Smooth muscle cell of the umbilical artery (primary cell): Measurements from ENCODE around the gene POLDIP3. TPM values are rescaled to one million over a fixed set of nuclear protein-coding genes. Genes with fewer than 3 reads are reported as not detected.

Experiments
- total RNA-seq: library from RNA; depleted of rRNA; stranded (reverse); fragments of >200 nt; gene quantifications from 2 replicates; pipeline ENCODE4 v1.2.3, GENCODE V29; 2014

POLDIP3 gene
- 17.8 and 24.4 TPM in 2 replicates for total RNA-seq

DNA sequence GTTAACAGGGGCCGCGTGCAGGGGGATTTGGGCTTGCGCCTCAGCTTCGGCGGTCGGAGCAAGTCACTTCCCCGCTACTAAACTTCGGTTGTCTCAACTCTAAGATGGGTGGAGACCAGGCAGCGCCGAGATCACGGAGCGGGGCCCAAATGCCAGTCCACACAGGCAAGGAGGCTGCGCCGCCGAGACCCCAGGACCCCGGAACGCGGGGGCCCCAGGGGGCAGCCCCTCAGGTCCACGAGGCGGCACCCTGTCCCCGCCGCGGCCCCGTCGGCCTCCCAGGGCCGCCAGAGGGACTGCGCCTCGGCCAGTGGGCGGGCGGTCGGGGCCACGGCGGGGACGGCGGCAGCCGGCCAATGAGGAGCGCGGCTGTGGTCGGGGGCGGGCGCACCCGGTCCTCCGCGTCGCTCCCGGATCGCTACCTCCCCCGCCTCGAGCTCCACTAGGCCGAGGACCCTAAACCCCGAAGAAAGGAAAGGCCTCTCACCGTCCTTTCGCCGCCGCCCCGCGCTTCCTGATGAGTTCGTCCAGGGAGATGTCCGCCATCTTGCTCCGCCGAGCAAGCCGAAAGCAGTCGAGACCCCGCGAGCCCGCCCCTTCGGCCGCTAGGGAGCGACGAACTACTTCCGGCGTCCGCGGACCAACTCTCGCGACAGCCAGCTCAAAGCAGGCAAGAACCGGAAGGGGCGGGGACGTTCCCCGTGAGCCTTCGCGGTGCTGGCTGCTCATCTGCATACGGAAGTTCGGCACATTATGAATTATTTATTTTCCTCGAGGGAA lies at the start of gene POLDIP3:
POLDIP3 (minus strand) TSS at position 572 of the 780 bp plus-strand sequence; CDS start at position 546, 26 bp downstream.

DNA sequence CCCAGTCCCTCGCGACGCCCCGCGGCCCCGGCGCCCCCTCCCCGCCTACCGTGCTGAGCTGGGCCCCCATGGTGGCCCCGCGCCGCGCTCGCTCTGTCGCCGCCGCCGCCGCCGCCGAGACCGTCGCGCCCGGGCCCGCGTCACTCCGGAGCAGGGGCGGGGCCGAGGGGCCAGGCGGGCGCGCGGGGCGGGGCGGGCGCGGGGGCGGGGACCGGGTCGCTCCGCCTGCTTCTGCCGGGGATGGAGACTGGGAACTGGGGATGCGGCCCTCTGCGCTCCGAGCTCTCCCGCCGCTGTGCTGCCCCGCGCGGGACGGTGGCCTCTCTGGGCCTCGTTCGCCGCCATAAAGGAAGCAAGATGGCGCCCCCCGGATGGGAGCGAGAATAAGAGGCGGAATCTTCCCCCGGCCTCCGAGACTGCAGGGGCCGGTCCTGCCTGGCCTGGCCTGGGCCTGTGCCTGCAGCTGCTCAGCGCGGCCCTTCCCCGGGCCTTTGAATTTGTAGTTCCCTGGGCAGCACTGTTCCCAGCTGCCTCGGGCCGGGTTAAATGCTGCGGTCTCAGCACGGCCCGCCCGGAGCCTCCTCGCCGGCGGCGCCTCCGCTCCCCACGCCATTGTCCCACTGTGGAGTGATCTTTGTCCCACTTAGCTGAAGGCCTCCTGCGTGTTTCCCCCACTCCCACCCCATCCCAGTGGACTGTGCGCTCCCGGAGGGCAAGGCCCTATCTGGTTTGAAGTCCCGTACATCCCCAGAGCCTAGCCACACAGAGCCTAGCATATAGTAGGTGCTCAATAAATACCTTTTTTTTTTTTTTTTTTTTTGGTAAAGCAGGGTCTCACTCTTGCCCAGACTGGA lies 34.8 kb upstream of the POLDIP3 start, which contains the start of gene CYB5R3:
CYB5R3 (minus strand) TSS at position 147 of the 854 bp plus-strand sequence; CDS start at position 70, 77 bp downstream.

GRCh38 chr22:42553475-42554361 lies 61.0 kb downstream of the POLDIP3 start, which contains the start of gene SERHL2:
Gene SERHL2, plus strand, starts transcription at chr22:42553956. Its CDS starts 65 bp downstream, at chr22:42554021.

Other genes starting within 250 kb of the POLDIP3 start
- under 0.01 and 0.09 TPM in 2 replicates for gene NFAM1, start 182.5 kb downstream of the POLDIP3 start, total RNA-seq
- 31.1 and 36.2 TPM in 2 replicates for gene RRP7A, start 95.1 kb downstream of the POLDIP3 start, total RNA-seq
- gene SERHL2, start 60.9 kb downstream of the POLDIP3 start, total RNA-seq, result 3.6 and 4.2 TPM in 2 replicates
- gene ATP5MGL, start 25.7 kb upstream of the POLDIP3 start, total RNA-seq, result 0.78 TPM in 1 of 2 replicates, not detected in the other
- 66.5 and 98.5 TPM in 2 replicates for gene CYB5R3, start 34.5 kb upstream of the POLDIP3 start, total RNA-seq
- 2.2 and 5.0 TPM in 2 replicates for gene A4GALT, start 106.0 kb upstream of the POLDIP3 start, total RNA-seq
- gene ARFGAP3, start 242.4 kb upstream of the POLDIP3 start, total RNA-seq, result 93.6 and 101 TPM in 2 replicates